A549 (cell line): ENCODE results near the gene TFDP2. TPM values are rescaled to one million over a fixed set of nuclear protein-coding genes. Genes with fewer than 3 reads are reported as not detected.
"Not testable (repeated sequence)": the region's sequence is repeated elsewhere in the genome, so short reads cannot be mapped to it uniquely, and the experiment has no call there.

Experiments
- ATAC-seq, 2 experiments: fragments of 200-7000 bp in 1 of 2; fragments of >200 bp in 1 of 2; cut with Nextera tagmentation in 1 of 2; cut with Tn5 transposase in 1 of 2; 3 replicates each; pipeline versions ENCODE4 v1.8.0 to v1.9.1; 2018 to 2020; ENCODE audit warnings: mild to moderate bottlenecking in 1 of 2, moderate library complexity in 1 of 2
- CTCF ChIA-PET: fragments of 300-600 bp; sonication (Branson Sonifier 250); formaldehyde crosslinking; extraction: SDS; loops from one replicate; lab custom pipeline; 2021; ENCODE audit warnings: antibody characterized with exemption, inconsistent platforms; lab: Yijun Ruan, JAX
- POLR2A ChIA-PET: fragments of 350-600 bp; formaldehyde crosslinking; extraction: SDS; loops from one replicate; lab custom pipeline; 2021; ENCODE audit warnings: antibody characterized with exemption, inconsistent platforms; lab: Yijun Ruan, JAX
- DNase-seq, 2 experiments: peaks; one replicate each; pipeline versions ENCODE4 v3.0.0 to v3.0.0-alpha.2; 2011 to 2016; ENCODE audit warnings: low read depth in 1 of 2, low spot score in 1 of 2
- FAIRE-seq: peaks from 2 replicates; lab custom pipeline; 2011; peaks lifted over from hg19 to GRCh38; lab: Jason Lieb, UNC
- H3K27ac ChIP-seq, 2 experiments: fragments of >200 bp; sonication (Bioruptor Twin); formaldehyde crosslinking; 3 replicates each; pipeline ENCODE4 v1.5.1; 2016 to 2017
- H3K4me1 ChIP-seq: fragments of >200 bp; sonication (Bioruptor Twin); formaldehyde crosslinking; 3 replicates; pipeline ENCODE4 v1.6.1; 2016
- H3K4me2 ChIP-seq: fragments of >200 bp; sonication (Bioruptor Twin); formaldehyde crosslinking; 3 replicates; pipeline ENCODE4 v1.6.1; 2016
- H3K4me3 ChIP-seq: fragments of >200 bp; sonication (Bioruptor Twin); formaldehyde crosslinking; 3 replicates; pipeline ENCODE4 v1.5.1; 2016
- H3K9me3 ChIP-seq: fragments of >200 bp; sonication (Bioruptor Twin); formaldehyde crosslinking; 3 replicates; pipeline ENCODE4 v1.6.1; 2016
- CBX8 ChIP-seq: fragments of 200-600 bp; sonication (generic); IDR thresholded peaks from 2 replicates; pipeline ENCODE4 v1.6.1; 2016
- CHD4 ChIP-seq: fragments of 200-600 bp; sonication (generic); IDR thresholded peaks from 2 replicates; pipeline ENCODE4 v1.6.1; 2016; ENCODE audit warnings: antibody characterized with exemption, mild to moderate bottlenecking, borderline replicate concordance
- EHF ChIP-seq: fragments of 250-450 bp; sonication (Bioruptor Pico); IDR thresholded peaks from 2 replicates; pipeline ENCODE4 v1.5.0; 2020; ENCODE audit warnings: mild to moderate bottlenecking
- GATA3 ChIP-seq: IDR thresholded peaks from 2 replicates; pipeline ENCODE4 v1.6.1; 2012; ENCODE audit warnings: borderline replicate concordance
- HDAC2 ChIP-seq: fragments of 200-600 bp; sonication (generic); IDR thresholded peaks from 2 replicates; pipeline ENCODE4 v1.6.1; 2016
- HEYL ChIP-seq: fragments of 250-450 bp; sonication (Bioruptor Pico); IDR thresholded peaks from 2 replicates; pipeline ENCODE4 v1.8.0; 2021; ENCODE audit warnings: mild to moderate bottlenecking, moderate library complexity
- HOXB13 ChIP-seq: fragments of 250-450 bp; sonication (Bioruptor Pico); IDR thresholded peaks from 2 replicates; pipeline ENCODE4 v1.5.0; 2020; ENCODE audit warnings: low read depth, mild to moderate bottlenecking, moderate library complexity
- HOXB5 ChIP-seq: fragments of 250-450 bp; sonication (Bioruptor Pico); IDR thresholded peaks from 2 replicates; pipeline ENCODE4 v1.5.0; 2020; ENCODE audit warnings: mild to moderate bottlenecking, moderate library complexity
- JUN ChIP-seq, 2 experiments: fragments of >200 bp; sonication (Bioruptor Twin); formaldehyde crosslinking; IDR thresholded peaks; 2 replicates in 1 of 2; 3 replicates in 1 of 2; pipeline ENCODE4 v1.6.1; 2016 to 2017
- MAFK ChIP-seq: fragments of 450-650 bp; IDR thresholded peaks from 2 replicates; pipeline ENCODE4 v1.6.1; 2014; ENCODE audit not compliant: partially characterized antibody
- NFE2L2 ChIP-seq: fragments of 150-350 bp; conservative IDR thresholded peaks from 2 replicates; pipeline ENCODE4 v1.6.1; 2014; ENCODE audit warnings: low read length
- NPAS2 ChIP-seq: fragments of 250-450 bp; sonication (Bioruptor Pico); IDR thresholded peaks from 2 replicates; pipeline ENCODE4 v1.8.0; 2022; ENCODE audit warnings: mild to moderate bottlenecking, moderate library complexity, borderline replicate concordance
- NR3C1 ChIP-seq: fragments of >200 bp; sonication (Bioruptor Twin); formaldehyde crosslinking; IDR thresholded peaks from 3 replicates; pipeline ENCODE4 v1.6.1; 2017
- POLR2AphosphoS2 ChIP-seq: conservative IDR thresholded peaks from 2 replicates; pipeline ENCODE4 v1.6.1; 2012; ENCODE audit warnings: low read length, improper control_type of control experiment, inconsistent platforms
- TP53 ChIP-seq: fragments of 250-450 bp; sonication (Bioruptor Pico); IDR thresholded peaks from 2 replicates; pipeline ENCODE4 v1.5.0; 2021; ENCODE audit warnings: mild to moderate bottlenecking, moderate library complexity
- WGBS: methylation state at CpG from one replicate; pipeline ENCODE4 v1.1.6; 2017; ENCODE audit errors: missing lambda C conversion rate; 5-methylcytosine and 5-hydroxymethylcytosine counted together
- polyA plus RNA-seq, 4 experiments: library from polyadenylated mRNA; depleted of rRNA in 3 of 4; stranded (reverse); fragments of >200 nt; fragmentation: RNase III in 1 of 4; extraction: RNeasy Plus Mini Kit Qiagen cat#74134 plus additional on column Dnase treatment in 1 of 4; gene quantifications; 2 replicates in 3 of 4; 3 replicates in 1 of 4; pipeline ENCODE4 v1.2.3, GENCODE V29; 2011 to 2017
- TF ChIP-seq, protein P1 (sequence below): IDR thresholded peaks from 2 replicates; pipeline ENCODE4 v1.6.1; 2012
- TF ChIP-seq, protein P2 (sequence below): fragments of 200-600 bp; sonication (generic); IDR thresholded peaks from 2 replicates; pipeline ENCODE4 v1.6.1; 2016; ENCODE audit warnings: antibody characterized with exemption, mild to moderate bottlenecking, moderate library complexity
- TF ChIP-seq, protein P3 (sequence below): fragments of 450-650 bp; IDR thresholded peaks from 2 replicates; pipeline ENCODE4 v1.6.1; 2014; ENCODE audit warnings: antibody characterized with exemption
- TF ChIP-seq, protein P4 (sequence below): IDR thresholded peaks from 2 replicates; pipeline ENCODE4 v1.6.1; 2012

Gene TFDP2
- polyA plus RNA-seq, 2 of the 4 experiments (the other 2 are of a cell fraction), result 9.6 to 61.5 TPM

DNA sequence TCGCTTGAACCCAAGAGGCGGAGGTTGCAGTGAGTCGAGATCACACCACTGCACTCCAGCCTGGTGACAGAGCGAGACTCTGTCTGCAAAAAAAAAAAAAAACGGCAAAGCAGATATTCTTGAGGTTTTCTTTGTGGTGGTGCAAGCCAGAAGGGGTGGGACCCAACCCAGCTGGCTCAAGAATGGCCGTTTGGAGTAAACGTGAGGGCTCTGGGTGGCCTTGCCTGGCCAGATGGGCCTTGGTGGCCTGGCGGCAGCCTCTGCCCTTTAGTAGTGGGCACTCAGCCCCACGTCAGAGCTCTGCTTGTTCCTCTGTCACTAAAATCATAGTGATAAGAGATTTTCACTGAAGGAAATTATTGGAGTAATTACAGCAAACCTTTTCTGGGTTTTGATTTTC is 222.4 kb downstream of the TFDP2 start:
- Histone ChIP-seq H3K4me2 (no peak overlapping the region), H3K27ac (no peak overlapping the region), H3K9me3 (no peaks in the 10 kb centered on the region), H3K4me1 (no peaks in the 10 kb centered on the region), H3K4me3 (no peak overlapping the region)
- no peak for DNase-seq
- ATAC-seq, result no peak
- CTCF ChIA-PET, result interaction anchor here (0.5 kb wide), 1 partner anchor 14 kb away, joined by 3 read pairs; no protein-coding TSS in a partner anchor
- WGBS, result 86% methylated on average over 9 of the region's 9 CpGs
- POLR2A ChIA-PET, result no interaction called here
- no peak for FAIRE-seq
- TF ChIP-seq, protein P1, sequence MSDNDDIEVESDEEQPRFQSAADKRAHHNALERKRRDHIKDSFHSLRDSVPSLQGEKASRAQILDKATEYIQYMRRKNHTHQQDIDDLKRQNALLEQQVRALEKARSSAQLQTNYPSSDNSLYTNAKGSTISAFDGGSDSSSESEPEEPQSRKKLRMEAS, result no peak
- TF ChIP-seq HOXB5 (no peak), GATA3 (no peak), HEYL (CRISPR knock-in tag) (no peak), MAFK (no peak), CBX8 (no peak), CHD4 (no peak), TP53 (CRISPR knock-in tag) (no peak), HOXB13 (CRISPR knock-in tag) (no peak), JUN (IDR thresholded peaks at IDR 0.05) (no peak)
- TF ChIP-seq, protein P2, sequence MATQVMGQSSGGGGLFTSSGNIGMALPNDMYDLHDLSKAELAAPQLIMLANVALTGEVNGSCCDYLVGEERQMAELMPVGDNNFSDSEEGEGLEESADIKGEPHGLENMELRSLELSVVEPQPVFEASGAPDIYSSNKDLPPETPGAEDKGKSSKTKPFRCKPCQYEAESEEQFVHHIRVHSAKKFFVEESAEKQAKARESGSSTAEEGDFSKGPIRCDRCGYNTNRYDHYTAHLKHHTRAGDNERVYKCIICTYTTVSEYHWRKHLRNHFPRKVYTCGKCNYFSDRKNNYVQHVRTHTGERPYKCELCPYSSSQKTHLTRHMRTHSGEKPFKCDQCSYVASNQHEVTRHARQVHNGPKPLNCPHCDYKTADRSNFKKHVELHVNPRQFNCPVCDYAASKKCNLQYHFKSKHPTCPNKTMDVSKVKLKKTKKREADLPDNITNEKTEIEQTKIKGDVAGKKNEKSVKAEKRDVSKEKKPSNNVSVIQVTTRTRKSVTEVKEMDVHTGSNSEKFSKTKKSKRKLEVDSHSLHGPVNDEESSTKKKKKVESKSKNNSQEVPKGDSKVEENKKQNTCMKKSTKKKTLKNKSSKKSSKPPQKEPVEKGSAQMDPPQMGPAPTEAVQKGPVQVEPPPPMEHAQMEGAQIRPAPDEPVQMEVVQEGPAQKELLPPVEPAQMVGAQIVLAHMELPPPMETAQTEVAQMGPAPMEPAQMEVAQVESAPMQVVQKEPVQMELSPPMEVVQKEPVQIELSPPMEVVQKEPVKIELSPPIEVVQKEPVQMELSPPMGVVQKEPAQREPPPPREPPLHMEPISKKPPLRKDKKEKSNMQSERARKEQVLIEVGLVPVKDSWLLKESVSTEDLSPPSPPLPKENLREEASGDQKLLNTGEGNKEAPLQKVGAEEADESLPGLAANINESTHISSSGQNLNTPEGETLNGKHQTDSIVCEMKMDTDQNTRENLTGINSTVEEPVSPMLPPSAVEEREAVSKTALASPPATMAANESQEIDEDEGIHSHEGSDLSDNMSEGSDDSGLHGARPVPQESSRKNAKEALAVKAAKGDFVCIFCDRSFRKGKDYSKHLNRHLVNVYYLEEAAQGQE, result no peak

DNA sequence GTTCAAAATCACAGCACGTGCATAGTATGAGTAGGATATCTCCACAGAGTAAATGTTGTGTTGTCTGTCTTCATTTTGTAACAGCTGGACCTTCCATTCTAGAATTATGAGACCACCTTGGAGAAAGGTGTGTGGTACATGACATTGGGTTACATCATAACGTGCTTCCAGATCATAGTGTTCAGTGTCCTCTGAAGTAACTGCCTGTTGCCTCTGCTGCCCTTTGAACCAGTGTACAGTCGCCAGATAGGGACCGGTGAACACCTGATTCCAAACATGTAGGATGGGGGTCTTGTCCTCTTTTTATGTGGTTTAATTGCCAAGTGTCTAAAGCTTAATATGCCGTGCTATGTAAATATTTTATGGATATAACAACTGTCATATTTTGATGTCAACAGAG is 223.7 kb downstream of the TFDP2 start:
- CTCF ChIA-PET, result interaction anchor here (0.6 to 3.2 kb wide), 2 partner anchors 12 to 200 kb away, joined by 5 to 21 read pairs; no protein-coding TSS in a partner anchor
- H3K4me3 ChIP-seq, H3K9me3 ChIP-seq, H3K4me1 ChIP-seq, H3K4me2 ChIP-seq, ATAC-seq, DNase-seq, POLR2A ChIA-PET, H3K27ac ChIP-seq: not testable (repeated sequence)
- FAIRE-seq, result peak; percentile 23
- 95% methylated on average over 5 of the region's 5 CpGs for WGBS

DNA sequence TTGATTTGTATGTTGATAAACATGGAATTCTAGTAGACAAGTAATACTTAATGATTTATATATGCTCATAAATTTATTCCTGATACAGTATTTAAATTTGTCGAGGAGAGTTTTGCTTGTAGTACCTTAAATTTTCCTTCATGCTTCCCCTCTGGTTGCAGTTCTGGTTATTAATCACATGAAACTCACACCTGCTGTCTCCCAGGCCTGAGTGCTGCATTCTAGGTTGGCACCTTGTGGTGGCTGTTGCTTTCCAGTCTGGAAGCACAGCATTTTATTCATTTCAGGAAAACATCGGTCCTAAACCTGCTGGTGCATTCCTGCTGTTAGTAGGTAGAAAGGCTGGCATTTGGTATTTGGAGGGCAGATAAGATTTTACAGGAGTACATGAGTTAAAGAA is 228.0 kb downstream of the TFDP2 start:
- no peak for ATAC-seq
- POLR2A ChIA-PET, result no interaction called here
- no peak for FAIRE-seq
- no peak overlapping the region for H3K4me3 ChIP-seq
- no peaks in the 10 kb centered on the region for H3K4me1 ChIP-seq
- WGBS, result 92% methylated on average over 2 of the region's 2 CpGs
- no peaks in the 10 kb centered on the region for H3K9me3 ChIP-seq
- TF ChIP-seq HEYL (CRISPR knock-in tag) (no peak), NFE2L2 (no peak), POLR2AphosphoS2 (no peak), EHF (CRISPR knock-in tag) (no peak)
- no peak overlapping the region for H3K27ac ChIP-seq
- no peak for DNase-seq
- CTCF ChIA-PET, result no interaction called here
- no peak overlapping the region for H3K4me2 ChIP-seq

DNA sequence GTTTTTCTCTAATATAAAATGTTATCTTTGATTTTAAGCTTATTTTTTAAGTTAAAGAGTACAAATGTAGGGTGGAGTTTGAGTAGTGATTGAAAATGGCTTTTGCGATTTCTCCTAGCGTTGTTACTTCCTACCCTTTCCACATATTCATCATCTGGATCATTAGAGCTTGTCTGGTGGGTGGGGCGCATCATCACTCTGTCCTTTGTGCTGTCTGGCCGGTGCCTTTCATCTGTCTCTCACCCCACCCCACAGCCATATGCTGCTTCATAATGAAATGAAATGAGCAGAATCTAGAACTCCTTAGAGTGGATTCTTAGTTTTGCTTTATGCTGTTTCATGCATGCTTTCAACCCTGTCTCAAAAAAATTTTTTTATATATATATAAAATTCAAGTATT is 228.6 kb downstream of the TFDP2 start:
- H3K4me1 ChIP-seq, result no peaks in the 10 kb centered on the region
- ChIA-PET POLR2A (no interaction called here), CTCF (no interaction called here)
- H3K9me3 ChIP-seq, result no peaks in the 10 kb centered on the region
- no peak overlapping the region for H3K4me2 ChIP-seq
- DNase-seq (no peak), ATAC-seq (no peak), FAIRE-seq (no peak)
- no peak overlapping the region for H3K27ac ChIP-seq
- WGBS, result 94% methylated on average over 4 of the region's 4 CpGs
- H3K4me3 ChIP-seq, result no peak overlapping the region
- TF ChIP-seq, protein P3, sequence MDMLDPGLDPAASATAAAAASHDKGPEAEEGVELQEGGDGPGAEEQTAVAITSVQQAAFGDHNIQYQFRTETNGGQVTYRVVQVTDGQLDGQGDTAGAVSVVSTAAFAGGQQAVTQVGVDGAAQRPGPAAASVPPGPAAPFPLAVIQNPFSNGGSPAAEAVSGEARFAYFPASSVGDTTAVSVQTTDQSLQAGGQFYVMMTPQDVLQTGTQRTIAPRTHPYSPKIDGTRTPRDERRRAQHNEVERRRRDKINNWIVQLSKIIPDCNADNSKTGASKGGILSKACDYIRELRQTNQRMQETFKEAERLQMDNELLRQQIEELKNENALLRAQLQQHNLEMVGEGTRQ, result no peak
- TF ChIP-seq HDAC2 (no peak), NR3C1 (no peak), NPAS2 (CRISPR knock-in tag) (no peak), HOXB5 (no peak)
- TF ChIP-seq, protein P4, sequence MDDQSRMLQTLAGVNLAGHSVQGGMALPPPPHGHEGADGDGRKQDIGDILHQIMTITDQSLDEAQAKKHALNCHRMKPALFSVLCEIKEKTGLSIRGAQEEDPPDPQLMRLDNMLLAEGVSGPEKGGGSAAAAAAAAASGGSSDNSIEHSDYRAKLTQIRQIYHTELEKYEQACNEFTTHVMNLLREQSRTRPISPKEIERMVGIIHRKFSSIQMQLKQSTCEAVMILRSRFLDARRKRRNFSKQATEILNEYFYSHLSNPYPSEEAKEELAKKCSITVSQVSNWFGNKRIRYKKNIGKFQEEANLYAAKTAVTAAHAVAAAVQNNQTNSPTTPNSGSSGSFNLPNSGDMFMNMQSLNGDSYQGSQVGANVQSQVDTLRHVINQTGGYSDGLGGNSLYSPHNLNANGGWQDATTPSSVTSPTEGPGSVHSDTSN, result no peak
